Activated naive CD4-positive, alpha-beta T cell treated with anti-CD3 and anti-CD28 coated beads, Interleukin-2, amount 50 U/mL, for 72 hours (primary cell): ENCODE data around the gene CDC20. TPM values are rescaled to one million over a fixed set of nuclear protein-coding genes. Genes with fewer than 3 reads are reported as not detected.
A peak's percentile ranks its signal among the peaks of the same experiment; 100 is the strongest.

Experiments used
- ATAC-seq, 2 donors: fragments of 150-1000 bp; cut with Tn5 transposase; 2 replicates each; pipeline ENCODE4 v1.10.0; 2021; ENCODE audit warnings: mild to moderate bottlenecking in 2 of 2, moderate library complexity in 2 of 2
- DNase-seq, 2 donors: peaks; one replicate each; pipeline ENCODE4 v3.0.0; 2021 to 2022; ENCODE audit warnings: low spot score in 2 of 2
- H3K27ac Mint-ChIP-seq, 2 donors: one replicate each; pipeline ENCODE4 v1.8.0; 2022; ENCODE audit warnings: mild to moderate bottlenecking in 2 of 2, mixed read lengths in 2 of 2
- H3K36me3 Mint-ChIP-seq, 2 donors: one replicate each; pipeline ENCODE4 v1.8.0; 2022; ENCODE audit warnings: mixed read lengths in 2 of 2
- H3K9me3 Mint-ChIP-seq, 2 donors: one replicate each; pipeline ENCODE4 v1.8.0; 2022; ENCODE audit warnings: mixed read lengths in 2 of 2
- total RNA-seq, 2 donors: library from RNA; stranded (reverse); gene quantifications; one replicate each; pipeline ENCODE4 v1.2.3, GENCODE V29; 2022

CDC20 gene
- total RNA-seq, 2 donors from 2014 or later = 127 to 328 TPM

- no peaks in the 10 kb centered on the region for H3K9me3 Mint-ChIP-seq
- peak; percentile 60 to 62 for DNase-seq
- peak overlapping the region in 1 of 2 donors; percentile 81 for H3K27ac Mint-ChIP-seq
- ATAC-seq = peak; percentile 85 to 91
- no peaks in the 10 kb centered on the region for H3K36me3 Mint-ChIP-seq
Measured at GRCh38 chr1:43348809-43349593, 9.8 kb upstream of the CDC20 start.

GRCh38 chr1:43349594-43350306 lies 9.0 kb upstream of the CDC20 start:
- peaks cover 0 to 5% of the 10 kb centered on the region in 2 donors for H3K36me3 Mint-ChIP-seq
- ATAC-seq (no peak), DNase-seq (no peak)
- H3K27ac Mint-ChIP-seq = peak overlapping the region; percentile 26 to 81
- no peaks in the 10 kb centered on the region for H3K9me3 Mint-ChIP-seq

GRCh38 chr1:43350976-43351375 lies 7.8 kb upstream of the CDC20 start:
- no peak overlapping the region for H3K27ac Mint-ChIP-seq
- ATAC-seq (no peak), DNase-seq (no peak)
- no peaks in the 10 kb centered on the region for H3K9me3 Mint-ChIP-seq
- peaks cover under 1 to 5% of the 10 kb centered on the region in 2 donors for H3K36me3 Mint-ChIP-seq

- DNase-seq (peak in 1 of 2 donors; percentile 44), ATAC-seq (no peak)
- Mint-ChIP-seq H3K9me3 (no peaks in the 10 kb centered on the region), H3K27ac (peak overlapping the region in 1 of 2 donors; percentile 25), H3K36me3 (peaks cover 5 to 8% of the 10 kb centered on the region in 2 donors)
Measured at GRCh38 chr1:43351421-43352350, 7.1 kb upstream of the CDC20 start.

- Mint-ChIP-seq H3K36me3 (peaks cover 5 to 13% of the 10 kb centered on the region in 2 donors), H3K27ac (peak overlapping the region in 1 of 2 donors; percentile 25)
- no peak for ATAC-seq
Measured at GRCh38 chr1:43352351-43352705, 6.5 kb upstream of the CDC20 start.

GRCh38 chr1:43352881-43353280 lies 5.9 kb upstream of the CDC20 start:
- ATAC-seq = no peak
- H3K27ac Mint-ChIP-seq = peak overlapping the region; percentile 0 to 25
- DNase-seq = no peak
- H3K36me3 Mint-ChIP-seq = peaks cover 7 to 13% of the 10 kb centered on the region in 2 donors
- no peaks in the 10 kb centered on the region for H3K9me3 Mint-ChIP-seq

More at GRCh38 chr1:43352351-43352705, 6.5 kb upstream of the CDC20 start:
- no peaks in the 10 kb centered on the region for H3K9me3 Mint-ChIP-seq
- DNase-seq = peak in 1 of 2 donors; percentile 37

GRCh38 chr1:43354471-43354870 lies 4.3 kb upstream of the CDC20 start:
- Mint-ChIP-seq H3K9me3 (no peaks in the 10 kb centered on the region), H3K27ac (no peak overlapping the region), H3K36me3 (peaks cover 14 to 18% of the 10 kb centered on the region in 2 donors)
- no peak for DNase-seq
- ATAC-seq = no peak

- Mint-ChIP-seq H3K36me3 (peaks cover 18 to 22% of the 10 kb centered on the region in 2 donors), H3K27ac (no peak overlapping the region), H3K9me3 (no peaks in the 10 kb centered on the region)
- DNase-seq (no peak), ATAC-seq (no peak)
Measured at GRCh38 chr1:43354936-43355335, 3.8 kb upstream of the CDC20 start.

GRCh38 chr1:43357251-43357650 lies 1.5 kb upstream of the CDC20 start:
- peak overlapping the region; percentile 16 to 94 for H3K27ac Mint-ChIP-seq
- no peaks in the 10 kb centered on the region for H3K9me3 Mint-ChIP-seq
- ATAC-seq (no peak), DNase-seq (no peak)
- peaks cover 40 to 45% of the 10 kb centered on the region in 2 donors for H3K36me3 Mint-ChIP-seq

- peak in 1 of 2 donors; percentile 26 for DNase-seq
- Mint-ChIP-seq H3K27ac (peak overlapping the region; percentile 94 to 98), H3K9me3 (no peaks in the 10 kb centered on the region), H3K36me3 (peaks cover 45 to 48% of the 10 kb centered on the region in 2 donors)
- peak; percentile 22 to 25 for ATAC-seq
Measured at GRCh38 chr1:43358121-43358745, 548 bp upstream of the CDC20 start.

- H3K27ac Mint-ChIP-seq = peak overlapping the region; percentile 92 to 94
- H3K36me3 Mint-ChIP-seq = peaks cover 47 to 59% of the 10 kb centered on the region in 2 donors
- no peaks in the 10 kb centered on the region for H3K9me3 Mint-ChIP-seq
- no peak for ATAC-seq
- DNase-seq = no peak
Measured at GRCh38 chr1:43359696-43360095, 915 bp downstream of the CDC20 start.

GRCh38 chr1:43360616-43361015 lies 1.8 kb downstream of the CDC20 start:
- no peak for ATAC-seq
- Mint-ChIP-seq H3K36me3 (peaks cover 55 to 59% of the 10 kb centered on the region in 2 donors), H3K27ac (peak overlapping the region in 1 of 2 donors; percentile 48), H3K9me3 (no peaks in the 10 kb centered on the region)
- DNase-seq = no peak

GRCh38 chr1:43363283-43363934 lies 4.6 kb downstream of the CDC20 start:
- Mint-ChIP-seq H3K27ac (peak overlapping the region in 1 of 2 donors; percentile 94), H3K36me3 (peaks cover 55 to 56% of the 10 kb centered on the region in 2 donors), H3K9me3 (no peaks in the 10 kb centered on the region)
- DNase-seq (no peak), ATAC-seq (no peak)

GRCh38 chr1:43363935-43364525 lies 5.2 kb downstream of the CDC20 start:
- ATAC-seq (no peak), DNase-seq (no peak)
- H3K36me3 Mint-ChIP-seq = peaks cover 57 to 60% of the 10 kb centered on the region in 2 donors
- H3K27ac Mint-ChIP-seq = peak overlapping the region in 1 of 2 donors; percentile 94
- no peaks in the 10 kb centered on the region for H3K9me3 Mint-ChIP-seq

GRCh38 chr1:43365678-43366077 lies 6.9 kb downstream of the CDC20 start:
- no peaks in the 10 kb centered on the region for H3K9me3 Mint-ChIP-seq
- H3K27ac Mint-ChIP-seq = peak overlapping the region; percentile 93 to 94
- ATAC-seq (no peak), DNase-seq (no peak)
- peaks cover 42 to 47% of the 10 kb centered on the region in 2 donors for H3K36me3 Mint-ChIP-seq
